GM12873 (cell line): ENCODE measurements around the gene NAV2.

Experiments
- TF ChIP-seq, protein P1 (sequence below): IDR thresholded peaks from 2 replicates; pipeline ENCODE4 v1.5.1; 2012; ENCODE audit warnings: low read depth, mild to moderate bottlenecking, moderate library complexity, low read length, control low read depth; ENCODE audit not compliant: insufficient read depth; ENCODE audit errors: missing control alignments

Gene NAV2

DNA sequence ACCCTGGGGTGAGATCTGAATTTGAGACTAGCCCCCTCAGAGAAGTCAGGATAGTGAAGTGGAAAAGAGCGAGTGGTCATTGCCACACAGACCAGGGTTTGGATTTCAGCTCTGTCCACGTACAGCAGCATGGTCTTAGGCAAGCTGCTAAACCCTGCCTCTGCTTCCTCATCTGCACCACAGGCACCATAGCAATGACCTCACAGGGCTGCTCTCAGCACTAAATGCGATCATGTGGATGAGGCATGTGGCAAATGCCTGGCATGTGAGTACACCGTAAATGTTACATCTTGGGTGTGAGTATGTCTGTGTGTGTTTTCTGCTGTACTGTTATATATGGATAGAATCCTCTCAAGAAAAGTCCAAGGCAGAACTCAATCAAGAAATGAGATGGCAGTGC lies 15.8 kb downstream of the NAV2 start:
- TF ChIP-seq, protein P1, sequence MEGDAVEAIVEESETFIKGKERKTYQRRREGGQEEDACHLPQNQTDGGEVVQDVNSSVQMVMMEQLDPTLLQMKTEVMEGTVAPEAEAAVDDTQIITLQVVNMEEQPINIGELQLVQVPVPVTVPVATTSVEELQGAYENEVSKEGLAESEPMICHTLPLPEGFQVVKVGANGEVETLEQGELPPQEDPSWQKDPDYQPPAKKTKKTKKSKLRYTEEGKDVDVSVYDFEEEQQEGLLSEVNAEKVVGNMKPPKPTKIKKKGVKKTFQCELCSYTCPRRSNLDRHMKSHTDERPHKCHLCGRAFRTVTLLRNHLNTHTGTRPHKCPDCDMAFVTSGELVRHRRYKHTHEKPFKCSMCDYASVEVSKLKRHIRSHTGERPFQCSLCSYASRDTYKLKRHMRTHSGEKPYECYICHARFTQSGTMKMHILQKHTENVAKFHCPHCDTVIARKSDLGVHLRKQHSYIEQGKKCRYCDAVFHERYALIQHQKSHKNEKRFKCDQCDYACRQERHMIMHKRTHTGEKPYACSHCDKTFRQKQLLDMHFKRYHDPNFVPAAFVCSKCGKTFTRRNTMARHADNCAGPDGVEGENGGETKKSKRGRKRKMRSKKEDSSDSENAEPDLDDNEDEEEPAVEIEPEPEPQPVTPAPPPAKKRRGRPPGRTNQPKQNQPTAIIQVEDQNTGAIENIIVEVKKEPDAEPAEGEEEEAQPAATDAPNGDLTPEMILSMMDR = no peak

DNA sequence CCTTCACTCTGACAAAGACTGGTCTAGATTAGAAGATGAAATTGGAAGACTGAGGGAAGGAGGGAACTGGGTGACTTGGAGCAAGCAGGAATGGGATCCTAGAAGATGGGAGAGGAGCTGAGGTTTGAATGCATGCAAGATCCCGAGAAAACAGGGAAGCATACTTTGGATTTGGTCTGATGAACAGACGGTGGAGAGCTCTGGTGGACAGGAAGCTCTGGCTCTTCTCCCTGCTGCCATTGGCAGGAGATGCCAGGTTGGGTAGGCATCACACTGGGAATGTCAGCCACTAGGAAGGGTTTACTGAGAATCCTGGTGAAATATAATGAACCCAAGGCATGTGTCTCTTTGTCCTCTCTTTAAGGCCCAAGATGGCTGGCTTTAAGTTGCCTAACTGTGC lies 16.5 kb downstream of the NAV2 start:
- TF ChIP-seq, protein P1 = no peak

DNA sequence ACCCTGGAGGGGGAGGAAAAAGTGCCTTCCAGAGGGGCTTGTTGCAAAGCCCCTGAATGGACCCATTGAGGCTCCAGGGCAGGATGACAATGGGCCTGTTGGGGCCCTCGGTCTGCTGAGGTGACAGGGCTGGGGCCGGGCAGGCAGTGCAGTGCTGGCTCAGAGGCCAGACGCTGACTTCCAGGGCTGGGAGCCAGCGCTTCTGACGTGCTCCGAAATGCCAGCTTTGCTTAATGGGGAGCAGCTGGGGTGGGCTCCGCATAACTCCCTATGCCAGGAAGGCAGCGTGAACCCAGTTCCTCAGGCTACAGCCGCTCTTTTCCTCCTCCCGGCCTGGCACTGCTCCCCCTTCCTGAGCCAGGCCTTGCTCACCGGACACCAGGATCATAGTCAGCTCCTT lies 17.7 kb downstream of the NAV2 start:
- TF ChIP-seq, protein P1 = no peak

DNA sequence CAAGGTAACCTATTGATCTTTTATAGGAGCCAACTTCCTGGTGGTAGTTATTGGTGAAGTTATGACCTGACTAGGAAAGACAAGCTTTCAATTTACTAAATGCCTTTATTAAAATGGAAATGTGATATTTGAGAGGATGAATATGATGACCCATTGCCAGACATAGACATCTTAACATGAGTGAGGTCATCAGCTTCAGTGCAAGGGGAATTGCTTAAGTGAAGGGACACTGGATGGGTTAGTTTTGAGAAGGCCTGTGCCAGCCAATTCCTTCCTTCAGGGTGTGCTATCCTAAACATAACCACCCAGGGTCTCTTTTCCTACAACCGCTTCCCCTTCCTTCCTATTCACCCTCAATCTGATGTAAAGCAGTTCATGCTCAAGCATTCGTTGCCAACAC lies 21.5 kb downstream of the NAV2 start:
- TF ChIP-seq, protein P1 = no peak

DNA sequence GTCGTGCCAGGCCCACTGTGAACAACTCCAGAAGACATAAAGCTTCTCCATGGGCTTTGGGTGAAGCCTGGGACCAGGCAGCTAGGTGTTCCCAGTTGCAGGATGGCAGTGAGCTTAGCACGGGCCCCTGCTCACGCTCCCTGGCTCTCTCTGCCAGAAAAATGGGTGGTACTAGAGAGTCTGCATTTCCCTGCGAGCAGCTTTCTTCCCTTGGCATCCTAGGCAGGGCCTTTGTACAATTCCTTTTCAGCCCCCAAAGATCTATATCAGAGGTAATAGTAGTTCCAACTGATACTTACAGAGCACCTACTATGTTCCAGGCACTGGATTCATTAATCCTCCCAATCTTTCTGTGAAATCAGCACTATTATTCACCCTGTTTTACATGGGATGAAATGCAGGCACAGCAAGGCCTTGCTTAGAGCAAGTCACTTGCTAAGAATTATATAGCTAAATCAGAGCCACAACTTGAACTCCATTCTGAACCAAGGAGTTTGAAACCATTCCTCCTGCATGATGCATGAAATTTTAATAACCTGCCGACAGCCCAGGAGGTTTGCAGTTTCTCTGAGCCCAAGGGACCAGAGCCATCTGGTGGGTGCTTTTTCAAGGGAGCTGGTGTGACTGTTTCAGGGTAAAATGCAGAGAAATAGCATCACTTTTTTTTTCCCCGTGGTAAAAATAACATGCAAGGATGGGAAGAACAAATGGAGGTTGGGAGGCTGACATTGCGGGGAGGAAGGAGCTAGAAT lies 22.7 kb downstream of the NAV2 start:
- TF ChIP-seq, protein P1 = no peak

DNA sequence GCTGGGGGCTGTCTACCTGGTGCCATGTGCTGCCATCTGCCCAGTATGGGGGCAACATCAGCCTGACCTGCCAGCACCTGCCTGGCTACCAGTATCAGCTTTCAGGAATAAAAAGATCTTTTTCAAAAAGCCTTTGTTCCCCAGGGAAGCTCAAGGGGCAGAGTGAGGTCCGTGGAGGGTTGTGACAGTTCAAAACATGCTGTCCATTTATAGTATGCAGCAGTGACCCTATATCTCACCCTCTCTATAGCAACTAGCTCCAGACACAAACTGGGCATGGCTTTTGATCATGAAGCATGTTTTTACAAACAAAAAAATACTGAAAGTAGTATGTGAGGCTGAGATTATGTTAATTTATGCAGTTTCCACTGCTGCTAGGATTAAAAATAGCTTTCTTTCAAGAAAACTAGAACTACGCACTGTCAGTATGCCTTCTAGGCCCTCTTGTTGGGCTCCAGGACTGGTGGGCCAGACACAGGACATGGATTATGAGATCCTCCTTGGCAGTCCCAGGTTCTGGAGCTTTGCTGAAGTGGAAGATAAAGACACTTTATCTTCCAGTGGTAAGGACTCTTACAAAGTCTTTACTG lies 23.4 kb downstream of the NAV2 start:
- TF ChIP-seq, protein P1 = no peak

DNA sequence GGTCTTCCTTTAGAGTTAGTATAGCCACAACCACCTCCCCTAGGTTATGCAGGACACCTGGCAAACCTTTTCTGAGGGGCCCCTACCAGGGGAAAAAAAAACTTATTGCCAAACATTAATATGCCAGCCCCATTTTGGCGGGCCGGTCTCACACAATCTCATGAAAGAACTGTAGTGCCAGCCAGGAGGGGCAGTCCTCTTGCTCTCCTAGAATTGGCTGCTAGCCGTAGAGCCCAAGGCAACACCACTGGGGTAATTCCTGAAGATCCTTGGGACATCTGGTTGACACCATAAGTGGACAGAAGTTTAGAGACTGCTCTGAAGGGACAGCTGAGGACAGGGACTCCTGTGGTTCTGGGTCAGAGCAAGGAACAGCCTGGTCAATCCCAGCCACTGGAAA lies 24.2 kb downstream of the NAV2 start:
- TF ChIP-seq, protein P1 = no peak
